ENCODE measurements around the gene PGAP3.
"Not testable (repeated sequence)": the region's sequence is repeated elsewhere in the genome, so short reads cannot be mapped to it uniquely, and the experiment has no call there.

The PGAP3 gene

GRCh38 chr17:39687546-39688474 is at the start of gene PGAP3:
Gene PGAP3 (minus strand): TSS chr17:39688057. CDS start chr17:39688014, 43 bp downstream.
- DNase-seq (ENCODE audit: low spot score): peak; percentile 74

GRCh38 chr17:39737206-39737759 is 49.4 kb upstream of the PGAP3 start:
- no peak for DNase-seq (ENCODE audit: low spot score)

GRCh38 chr17:39736319-39737165 is 48.7 kb upstream of the PGAP3 start:
- DNase-seq (ENCODE audit: low spot score): no peak

GRCh38 chr17:39735882-39736281 is 48.0 kb upstream of the PGAP3 start:
- no peak for DNase-seq (ENCODE audit: low spot score)

GRCh38 chr17:39732586-39732985 is 44.7 kb upstream of the PGAP3 start:
- no peak for DNase-seq (ENCODE audit: low spot score)

GRCh38 chr17:39730095-39730921 is 42.5 kb upstream of the PGAP3 start, which contains the start of gene MIEN1:
Gene MIEN1 (minus strand): TSS chr17:39730532. CDS start chr17:39730495, 37 bp downstream.
- DNase-seq (ENCODE audit: low spot score): peak; percentile 83

GRCh38 chr17:39729280-39729851 is 41.5 kb upstream of the PGAP3 start:
- DNase-seq (ENCODE audit: low spot score): no peak

GRCh38 chr17:39727556-39727955 is 39.7 kb upstream of the PGAP3 start:
- DNase-seq (ENCODE audit: low spot score): no peak

GRCh38 chr17:39726617-39727016 is 38.8 kb upstream of the PGAP3 start:
- DNase-seq (ENCODE audit: low spot score): no peak

- DNase-seq (ENCODE audit: low spot score): not testable (repeated sequence)
Observed at GRCh38 chr17:39725923-39726322, 38.1 kb upstream of the PGAP3 start.

GRCh38 chr17:39724731-39725130 is 36.9 kb upstream of the PGAP3 start:
- no peak for DNase-seq (ENCODE audit: low spot score)

- no peak for DNase-seq (ENCODE audit: low spot score)
Observed at GRCh38 chr17:39722965-39723848, 35.4 kb upstream of the PGAP3 start.

- no peak for DNase-seq (ENCODE audit: low spot score)
Observed at GRCh38 chr17:39722104-39722503, 34.2 kb upstream of the PGAP3 start.

- DNase-seq (ENCODE audit: low spot score): no peak
Observed at GRCh38 chr17:39719563-39720355, 31.9 kb upstream of the PGAP3 start.

GRCh38 chr17:39717660-39718059 is 29.8 kb upstream of the PGAP3 start:
- no peak for DNase-seq (ENCODE audit: low spot score)

- no peak for DNase-seq (ENCODE audit: low spot score)
Observed at GRCh38 chr17:39716879-39717536, 29.2 kb upstream of the PGAP3 start.

- DNase-seq (ENCODE audit: low spot score): no peak
Observed at GRCh38 chr17:39716073-39716818, 28.4 kb upstream of the PGAP3 start.
